ENCODE measurements around the gene PPP1CB.
A peak's percentile ranks its signal among the peaks of the same experiment; 100 is the strongest.
"Not testable (repeated sequence)": the region's sequence is repeated elsewhere in the genome, so short reads cannot be mapped to it uniquely, and the experiment has no call there.

The PPP1CB gene

GRCh38 chr2:28742619-28743018 is 9.0 kb upstream of the PPP1CB start:
- FAIRE-seq; DNase-seq (ENCODE audit: insufficient read length, low spot score): not testable (repeated sequence)

GRCh38 chr2:28745225-28745624 is 6.4 kb upstream of the PPP1CB start:
- FAIRE-seq (no peak), DNase-seq (ENCODE audit: insufficient read length, low spot score) (no peak)

GRCh38 chr2:28745876-28746275 is 5.8 kb upstream of the PPP1CB start:
- DNase-seq (ENCODE audit: insufficient read length, low spot score), result no peak

GRCh38 chr2:28746429-28747111 is 5.1 kb upstream of the PPP1CB start:
- FAIRE-seq (no peak), DNase-seq (ENCODE audit: insufficient read length, low spot score) (no peak)

More at GRCh38 chr2:28745876-28746275, 5.8 kb upstream of the PPP1CB start:
- FAIRE-seq, result no peak

GRCh38 chr2:28747714-28748113 is 3.9 kb upstream of the PPP1CB start:
- no peak for DNase-seq (ENCODE audit: insufficient read length, low spot score)
- FAIRE-seq, result no peak

- no peak for DNase-seq (ENCODE audit: insufficient read length, low spot score)
- no peak for FAIRE-seq
These were observed 3.5 kb upstream of the PPP1CB start for GRCh38 chr2:28748176-28748575.

GRCh38 chr2:28748941-28749340 is 2.7 kb upstream of the PPP1CB start:
- FAIRE-seq (no peak), DNase-seq (ENCODE audit: insufficient read length, low spot score) (no peak)

GRCh38 chr2:28749526-28749925 is 2.1 kb upstream of the PPP1CB start:
- no peak for DNase-seq (ENCODE audit: insufficient read length, low spot score)
- no peak for FAIRE-seq

- DNase-seq (ENCODE audit: insufficient read length, low spot score) (no peak), FAIRE-seq (peak; percentile 11)
These were observed 1.0 kb upstream of the PPP1CB start for GRCh38 chr2:28750316-28751251.

GRCh38 chr2:28751956-28752630 is 463 bp downstream of the PPP1CB start:
- FAIRE-seq (no peak), DNase-seq (ENCODE audit: insufficient read length, low spot score) (peak; percentile 36)

- DNase-seq (ENCODE audit: insufficient read length, low spot score), result no peak
- peak; percentile 11 for FAIRE-seq
These were observed 1.2 kb downstream of the PPP1CB start for GRCh38 chr2:28752631-28753376.

GRCh38 chr2:28754321-28754720 is 2.7 kb downstream of the PPP1CB start:
- FAIRE-seq (no peak), DNase-seq (ENCODE audit: insufficient read length, low spot score) (no peak)

GRCh38 chr2:28755421-28755820 is 3.8 kb downstream of the PPP1CB start:
- no peak for DNase-seq (ENCODE audit: insufficient read length, low spot score)
- no peak for FAIRE-seq

- FAIRE-seq, result no peak
- no peak for DNase-seq (ENCODE audit: insufficient read length, low spot score)
These were observed 6.8 kb downstream of the PPP1CB start for GRCh38 chr2:28758459-28758858.

- FAIRE-seq, result no peak
- DNase-seq (ENCODE audit: insufficient read length, low spot score), result no peak
These were observed 9.8 kb downstream of the PPP1CB start for GRCh38 chr2:28761420-28761819.

- no peak for FAIRE-seq
- no peak for DNase-seq (ENCODE audit: insufficient read length, low spot score)
These were observed 13.5 kb downstream of the PPP1CB start for GRCh38 chr2:28764909-28765711.

GRCh38 chr2:28766070-28766469 is 14.4 kb downstream of the PPP1CB start:
- no peak for FAIRE-seq
- DNase-seq (ENCODE audit: insufficient read length, low spot score), result no peak

- FAIRE-seq (no peak), DNase-seq (ENCODE audit: insufficient read length, low spot score) (no peak)
These were observed 15.7 kb downstream of the PPP1CB start for GRCh38 chr2:28767337-28767736.

- FAIRE-seq (no peak), DNase-seq (ENCODE audit: insufficient read length, low spot score) (no peak)
These were observed 16.8 kb downstream of the PPP1CB start for GRCh38 chr2:28768422-28768821.

- DNase-seq (ENCODE audit: insufficient read length, low spot score) (no peak), FAIRE-seq (no peak)
These were observed 17.3 kb downstream of the PPP1CB start for GRCh38 chr2:28768952-28769351.

Measured in GM19239 (cell line).